PFSK-1 (cell line): ENCODE results near the gene ARTN.

Source experiments
- POLR2AphosphoS5 ChIP-seq: IDR thresholded peaks from 2 replicates; pipeline ENCODE4 v1.6.1; 2012; ENCODE audit warnings: low read depth, mild to moderate bottlenecking, control low read depth, low read length, moderate library complexity
- SIN3A ChIP-seq: IDR thresholded peaks from 2 replicates; pipeline ENCODE4 v1.6.1; 2012; ENCODE audit warnings: mild to moderate bottlenecking, low read length, moderate library complexity, borderline replicate concordance; ENCODE audit not compliant: insufficient read depth
- TAF1 ChIP-seq: IDR thresholded peaks from 2 replicates; pipeline ENCODE4 v1.6.1; 2012; ENCODE audit warnings: low read length, control low read depth, borderline replicate concordance; ENCODE audit not compliant: insufficient read depth
- TF ChIP-seq, protein P1 (sequence below), 2 experiments: IDR thresholded peaks; 2 replicates each; pipeline versions ENCODE4 v1.6.1 to v1.8.0; 2011 to 2012; ENCODE audit warnings: low read depth in 2 of 2, low read length in 2 of 2, control low read depth in 1 of 2, inconsistent platforms in 1 of 2, mild to moderate bottlenecking in 1 of 2, moderate library complexity in 1 of 2; ENCODE audit not compliant: insufficient read depth in 1 of 2

DNA sequence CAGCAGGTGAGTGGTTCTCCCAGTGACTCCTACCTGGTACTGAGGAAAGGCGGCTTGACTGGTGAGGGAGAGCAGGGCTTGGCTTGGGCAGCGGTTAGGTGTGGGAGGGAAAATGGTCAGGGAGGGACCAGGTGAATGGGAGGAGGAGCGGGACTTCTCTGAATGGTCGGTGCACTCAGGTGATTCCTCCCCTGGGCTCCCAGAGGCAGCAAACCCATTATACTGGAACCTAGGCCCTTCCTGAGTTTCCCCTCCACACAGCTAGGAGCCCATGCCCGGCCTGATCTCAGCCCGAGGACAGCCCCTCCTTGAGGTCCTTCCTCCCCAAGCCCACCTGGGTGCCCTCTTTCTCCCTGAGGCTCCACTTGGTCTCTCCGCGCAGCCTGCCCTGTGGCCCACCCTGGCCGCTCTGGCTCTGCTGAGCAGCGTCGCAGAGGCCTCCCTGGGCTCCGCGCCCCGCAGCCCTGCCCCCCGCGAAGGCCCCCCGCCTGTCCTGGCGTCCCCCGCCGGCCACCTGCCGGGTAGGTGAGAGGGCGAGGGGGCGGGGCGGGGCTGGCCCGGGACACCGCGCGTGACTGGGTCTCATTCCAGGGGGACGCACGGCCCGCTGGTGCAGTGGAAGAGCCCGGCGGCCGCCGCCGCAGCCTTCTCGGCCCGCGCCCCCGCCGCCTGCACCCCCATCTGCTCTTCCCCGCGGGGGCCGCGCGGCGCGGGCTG, 2.3 kb downstream of the ARTN start:
- TF ChIP-seq, protein P1, sequence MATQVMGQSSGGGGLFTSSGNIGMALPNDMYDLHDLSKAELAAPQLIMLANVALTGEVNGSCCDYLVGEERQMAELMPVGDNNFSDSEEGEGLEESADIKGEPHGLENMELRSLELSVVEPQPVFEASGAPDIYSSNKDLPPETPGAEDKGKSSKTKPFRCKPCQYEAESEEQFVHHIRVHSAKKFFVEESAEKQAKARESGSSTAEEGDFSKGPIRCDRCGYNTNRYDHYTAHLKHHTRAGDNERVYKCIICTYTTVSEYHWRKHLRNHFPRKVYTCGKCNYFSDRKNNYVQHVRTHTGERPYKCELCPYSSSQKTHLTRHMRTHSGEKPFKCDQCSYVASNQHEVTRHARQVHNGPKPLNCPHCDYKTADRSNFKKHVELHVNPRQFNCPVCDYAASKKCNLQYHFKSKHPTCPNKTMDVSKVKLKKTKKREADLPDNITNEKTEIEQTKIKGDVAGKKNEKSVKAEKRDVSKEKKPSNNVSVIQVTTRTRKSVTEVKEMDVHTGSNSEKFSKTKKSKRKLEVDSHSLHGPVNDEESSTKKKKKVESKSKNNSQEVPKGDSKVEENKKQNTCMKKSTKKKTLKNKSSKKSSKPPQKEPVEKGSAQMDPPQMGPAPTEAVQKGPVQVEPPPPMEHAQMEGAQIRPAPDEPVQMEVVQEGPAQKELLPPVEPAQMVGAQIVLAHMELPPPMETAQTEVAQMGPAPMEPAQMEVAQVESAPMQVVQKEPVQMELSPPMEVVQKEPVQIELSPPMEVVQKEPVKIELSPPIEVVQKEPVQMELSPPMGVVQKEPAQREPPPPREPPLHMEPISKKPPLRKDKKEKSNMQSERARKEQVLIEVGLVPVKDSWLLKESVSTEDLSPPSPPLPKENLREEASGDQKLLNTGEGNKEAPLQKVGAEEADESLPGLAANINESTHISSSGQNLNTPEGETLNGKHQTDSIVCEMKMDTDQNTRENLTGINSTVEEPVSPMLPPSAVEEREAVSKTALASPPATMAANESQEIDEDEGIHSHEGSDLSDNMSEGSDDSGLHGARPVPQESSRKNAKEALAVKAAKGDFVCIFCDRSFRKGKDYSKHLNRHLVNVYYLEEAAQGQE (IDR thresholded peaks at IDR 0.05; ENCODE audit: insufficient read depth in 1 of 2, low read depth in 2 of 2, low read length in 2 of 2): no peak
- TF ChIP-seq POLR2AphosphoS5: no peak
- no peak for TF ChIP-seq SIN3A
- TF ChIP-seq TAF1: no peak
